Suppressor macrophage (primary cell): ENCODE results near the gene DHRS7B.
"Not testable (repeated sequence)": the region's sequence is repeated elsewhere in the genome, so short reads cannot be mapped to it uniquely, and the experiment has no call there.

Experiments
- DNase-seq, 4 experiments: peaks; one replicate each; pipeline ENCODE4 v3.0.0-alpha.2; 2020 to 2022

Gene DHRS7B

DNA sequence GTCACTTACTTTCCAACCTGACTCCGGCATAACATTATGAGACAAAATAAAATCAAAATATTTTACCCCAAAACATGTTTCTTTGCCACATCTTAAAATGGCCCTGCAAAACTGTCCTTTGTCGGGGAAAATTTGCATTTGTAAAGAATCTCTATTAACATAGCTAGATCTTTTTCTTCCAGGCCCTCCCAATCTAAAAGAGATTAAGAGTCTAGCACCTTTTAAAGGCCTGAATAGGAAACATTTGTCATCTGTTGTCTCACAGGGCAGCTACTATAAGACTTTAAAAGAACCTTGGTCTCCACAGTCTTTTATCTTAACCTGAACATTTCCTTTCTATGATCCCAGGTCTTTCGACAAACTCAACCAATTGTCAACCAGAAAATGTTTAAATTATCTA lies 18.1 kb upstream of the DHRS7B start:
- no peak for DNase-seq

- DNase-seq: peak; percentile 57 to 81 (median 72)
Measured at GRCh38 chr17:21113049-21113690, 13.6 kb upstream of the DHRS7B start.

DNA sequence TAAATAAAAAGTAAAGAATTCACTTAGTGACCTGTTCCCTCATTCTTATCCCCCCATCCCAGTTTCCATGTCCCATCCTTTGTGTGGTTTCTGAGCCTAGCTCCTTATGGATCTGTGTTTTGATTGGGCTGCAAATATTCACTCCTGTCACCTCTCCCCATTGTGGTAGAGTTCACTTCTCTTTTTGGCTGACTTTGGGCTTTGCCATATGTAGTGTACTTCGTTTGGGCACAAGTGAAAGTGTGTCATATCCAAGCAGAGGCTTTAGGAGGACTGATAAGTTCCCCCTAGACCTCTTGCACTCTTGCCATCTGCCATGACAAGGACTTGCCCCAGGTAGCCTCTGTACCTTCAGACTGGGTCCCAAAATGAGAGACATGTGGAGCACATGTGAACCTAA lies 13.0 kb upstream of the DHRS7B start:
- DNase-seq: peak in 3 of 4 experiments; percentile 38 to 54 (median 47)

GRCh38 chr17:21114791-21115190 lies 12.0 kb upstream of the DHRS7B start:
- peak; percentile 62 to 75 (median 65) for DNase-seq

GRCh38 chr17:21119247-21119918 lies 7.4 kb upstream of the DHRS7B start:
- peak; percentile 58 to 77 (median 70) for DNase-seq

GRCh38 chr17:21119919-21120249 lies 6.9 kb upstream of the DHRS7B start:
- DNase-seq: no peak

- DNase-seq: peak in 3 of 4 experiments; percentile 30 to 57 (median 53)
Measured at GRCh38 chr17:21124086-21124485, 2.7 kb upstream of the DHRS7B start.

- DNase-seq: not testable (repeated sequence)
Measured at GRCh38 chr17:21124517-21124916, 2.2 kb upstream of the DHRS7B start.

- DNase-seq: peak in 3 of 4 experiments; percentile 47 to 58 (median 48)
Measured at GRCh38 chr17:21125862-21126261, 902 bp upstream of the DHRS7B start.

DNA sequence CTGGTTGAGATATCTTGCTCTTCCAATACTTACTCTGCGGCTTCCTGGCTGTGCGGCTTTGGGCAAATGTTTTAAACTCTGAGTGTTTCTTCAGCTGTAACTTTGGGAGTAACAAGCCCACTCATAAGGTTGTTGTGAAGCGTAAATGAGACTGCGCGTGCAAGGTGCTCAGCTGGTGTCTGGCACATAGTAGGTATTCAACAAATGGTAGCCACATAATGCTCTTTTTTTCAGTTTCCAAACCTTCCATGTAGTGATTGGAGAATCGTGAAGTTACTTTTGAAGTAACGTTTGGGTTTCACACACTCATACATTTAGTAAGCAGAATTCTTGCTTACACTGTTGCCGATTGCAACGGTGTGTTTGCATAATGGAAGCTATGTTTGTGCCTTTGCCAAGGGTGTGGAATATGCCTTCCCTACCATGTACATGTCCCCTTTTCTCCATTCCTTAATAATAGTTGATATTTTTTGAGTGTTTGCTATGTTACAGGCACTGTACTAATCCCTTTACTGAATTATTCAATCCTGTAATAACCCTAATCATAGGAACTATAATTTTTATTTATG lies 829 bp downstream of the DHRS7B start:
- DNase-seq: peak in 1 of 4 experiments; percentile 25

DNA sequence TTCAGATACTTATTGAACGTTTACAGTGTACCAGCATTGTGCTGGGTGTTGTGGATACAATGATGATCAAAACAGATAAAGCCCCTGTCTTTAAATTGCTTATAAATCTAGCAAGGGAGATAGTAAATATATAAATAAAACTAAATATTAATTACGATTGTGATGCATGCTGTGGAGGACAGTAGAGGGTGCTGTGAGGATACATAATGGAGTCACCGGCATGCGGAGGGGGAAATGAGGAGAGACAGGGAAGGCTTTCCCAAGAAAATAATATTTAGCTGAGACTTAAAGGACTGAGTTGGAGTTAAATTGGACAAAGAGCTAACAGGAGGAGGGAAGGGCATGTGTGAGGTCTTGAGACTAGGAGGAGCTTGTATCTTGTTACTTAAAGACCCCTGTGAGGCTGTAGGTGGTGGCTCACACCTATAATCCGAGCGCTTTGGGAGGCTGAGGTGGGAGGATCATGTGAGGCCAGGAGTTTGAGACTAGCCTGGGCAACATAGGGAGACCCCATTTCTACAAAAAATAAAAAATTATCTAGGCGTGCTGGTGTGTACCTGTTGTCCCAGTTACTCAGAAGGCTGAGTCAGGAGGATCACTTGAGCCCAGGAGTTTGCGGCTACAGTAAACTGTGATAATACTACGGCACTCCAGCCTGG lies 2.4 kb downstream of the DHRS7B start:
- DNase-seq: peak in 3 of 4 experiments; percentile 52 to 66 (median 58)

- no peak for DNase-seq
Measured at GRCh38 chr17:21131137-21131536, 4.4 kb downstream of the DHRS7B start.

- DNase-seq: peak in 1 of 4 experiments; percentile 22
Measured at GRCh38 chr17:21132428-21132827, 5.7 kb downstream of the DHRS7B start.

DNA sequence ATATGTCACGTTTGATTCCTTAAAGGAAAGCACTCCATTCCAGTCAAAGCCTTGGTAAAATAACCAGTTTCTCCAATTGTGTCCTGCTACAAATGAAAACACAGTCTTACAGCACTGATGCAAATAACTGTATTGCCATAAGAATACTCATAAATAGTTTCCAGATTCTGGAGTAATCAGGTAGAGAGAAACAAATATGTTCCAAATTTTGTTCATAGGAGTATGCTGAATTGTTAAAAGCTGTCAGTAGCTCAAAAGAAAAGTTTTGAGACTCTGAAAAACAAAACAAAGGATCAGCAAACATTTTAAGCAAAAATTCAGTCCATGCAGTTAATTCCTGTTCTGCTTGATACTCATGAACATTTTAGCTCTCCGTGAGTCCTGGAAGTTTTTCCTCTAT lies 7.8 kb downstream of the DHRS7B start:
- no peak for DNase-seq

DNA sequence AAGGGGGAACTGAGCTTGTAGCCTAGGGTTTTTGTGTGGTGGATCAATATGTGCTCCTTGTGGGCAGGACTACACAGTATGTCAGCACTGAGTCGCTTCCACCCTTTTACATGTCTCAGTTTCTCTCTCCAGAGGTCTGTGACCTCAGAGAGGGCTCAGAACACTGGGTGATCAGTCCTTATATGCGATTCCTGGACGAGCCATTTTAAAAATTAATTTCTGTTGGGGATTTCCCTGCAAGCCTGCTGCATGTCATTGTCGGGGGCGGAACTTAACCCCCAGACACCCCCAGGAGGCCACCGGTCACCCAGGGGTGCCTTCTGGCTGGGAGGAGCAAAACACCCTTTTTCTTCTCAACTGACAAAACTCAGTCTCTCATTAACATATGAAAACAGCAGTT lies 14.1 kb downstream of the DHRS7B start:
- peak in 2 of 4 experiments; percentile 21 to 33 for DNase-seq

DNA sequence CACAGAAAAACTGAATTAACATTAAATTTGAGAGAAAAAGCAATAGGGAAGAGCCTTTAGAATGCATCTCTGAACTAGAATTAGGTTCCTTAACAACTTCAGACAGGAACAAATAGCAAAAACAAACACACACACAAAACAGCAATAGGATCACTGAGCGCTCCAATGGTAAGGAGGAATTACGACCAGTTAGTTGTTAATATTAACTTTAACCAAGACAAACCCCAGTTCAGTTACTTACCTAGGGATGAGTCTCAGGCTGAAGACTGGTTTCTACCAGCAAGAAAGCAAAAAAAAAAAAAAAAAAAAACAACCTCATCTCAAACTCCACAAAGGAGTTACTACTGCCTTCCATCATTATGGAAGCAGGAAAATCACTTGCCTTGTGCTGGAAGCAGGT lies 14.6 kb downstream of the DHRS7B start:
- no peak for DNase-seq

DNA sequence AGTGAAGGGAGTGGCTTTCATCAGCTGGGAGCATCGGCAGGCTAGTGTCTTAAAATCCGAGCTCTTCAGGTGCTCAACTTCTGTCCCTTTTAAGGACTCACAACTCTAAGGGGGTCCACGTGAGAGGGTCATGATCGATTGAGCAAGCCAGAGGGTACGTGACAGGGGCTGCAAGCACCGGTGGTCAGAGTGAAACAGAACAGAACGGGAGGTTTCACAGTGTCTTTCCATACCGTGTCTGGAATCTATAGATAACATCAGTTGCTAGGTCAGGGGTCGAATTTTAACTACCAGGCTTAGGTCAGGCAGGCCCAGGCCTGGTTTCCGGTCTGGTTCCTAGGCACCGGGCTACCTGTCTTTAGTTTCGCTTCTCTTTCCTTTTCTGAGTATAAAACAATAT lies 15.3 kb downstream of the DHRS7B start:
- DNase-seq: not testable (repeated sequence)

- DNase-seq: no peak
Measured at GRCh38 chr17:21143695-21144094, 16.9 kb downstream of the DHRS7B start.

GRCh38 chr17:21144299-21144698 lies 17.5 kb downstream of the DHRS7B start:
- DNase-seq: not testable (repeated sequence)

DNA sequence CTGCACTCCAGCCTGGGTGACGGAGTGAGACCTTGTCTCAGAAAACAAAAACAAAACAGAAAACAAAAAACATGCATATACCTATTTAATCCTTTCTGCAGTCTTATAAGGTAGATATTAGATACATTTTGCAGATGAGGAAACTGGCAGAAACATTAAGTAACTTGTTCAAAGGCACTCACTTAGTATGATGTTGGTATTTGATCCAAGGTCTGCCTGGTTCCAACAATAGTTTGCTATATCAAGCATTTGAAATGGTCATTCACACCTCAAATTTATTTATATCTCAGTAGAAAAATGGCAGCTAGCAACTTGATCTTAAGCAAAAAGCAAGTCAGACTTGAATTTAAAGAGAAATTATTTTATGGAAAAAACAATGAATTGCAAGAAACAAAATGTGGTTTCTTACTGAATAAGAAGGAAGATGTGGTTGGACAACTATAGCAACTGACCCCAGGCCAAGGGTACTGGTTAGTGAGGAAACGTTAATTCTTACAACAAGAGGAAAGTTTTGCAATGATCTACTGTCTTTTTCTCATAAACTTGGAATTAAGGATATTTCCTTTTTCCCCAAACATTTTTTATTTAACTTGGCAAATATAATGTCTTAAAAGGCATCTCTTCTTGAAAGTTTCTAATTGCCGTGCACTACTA lies 19.7 kb downstream of the DHRS7B start:
- DNase-seq: peak in 3 of 4 experiments; percentile 52 to 71 (median 57)

DNA sequence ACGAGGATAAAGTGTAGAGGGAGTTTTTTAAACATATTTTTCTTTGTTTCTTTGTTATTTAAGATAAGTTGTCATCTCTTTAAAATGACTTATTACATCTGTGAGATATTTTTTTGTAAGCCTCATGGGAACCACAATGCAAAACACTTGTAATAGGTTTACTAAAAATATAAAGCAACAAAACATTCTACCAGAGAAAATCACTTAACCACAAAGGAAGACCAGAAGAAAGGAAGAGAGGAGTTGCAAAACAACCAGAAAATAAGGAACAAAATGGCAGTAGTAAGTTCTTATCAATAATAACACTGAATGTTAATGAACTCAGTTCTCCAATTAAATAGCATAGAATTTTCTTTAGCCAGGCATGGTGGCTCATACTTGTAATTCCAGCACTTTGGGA lies 22.9 kb downstream of the DHRS7B start:
- DNase-seq: no peak

- no peak for DNase-seq
Measured at GRCh38 chr17:21152731-21153130, 26.0 kb downstream of the DHRS7B start.
